GM21737 (cell line): ENCODE measurements around the gene OTOP2.
"Not testable (repeated sequence)": the region's sequence is repeated elsewhere in the genome, so short reads cannot be mapped to it uniquely, and the experiment has no call there.

Experiments
- ATAC-seq: cut with Tn5 transposase; IDR thresholded peaks from one replicate; pipeline ENCODE4 v1.9.1; 2021; ENCODE audit warnings: mild to moderate bottlenecking, moderate library complexity; ENCODE audit not compliant: unreplicated experiment

Gene OTOP2

DNA sequence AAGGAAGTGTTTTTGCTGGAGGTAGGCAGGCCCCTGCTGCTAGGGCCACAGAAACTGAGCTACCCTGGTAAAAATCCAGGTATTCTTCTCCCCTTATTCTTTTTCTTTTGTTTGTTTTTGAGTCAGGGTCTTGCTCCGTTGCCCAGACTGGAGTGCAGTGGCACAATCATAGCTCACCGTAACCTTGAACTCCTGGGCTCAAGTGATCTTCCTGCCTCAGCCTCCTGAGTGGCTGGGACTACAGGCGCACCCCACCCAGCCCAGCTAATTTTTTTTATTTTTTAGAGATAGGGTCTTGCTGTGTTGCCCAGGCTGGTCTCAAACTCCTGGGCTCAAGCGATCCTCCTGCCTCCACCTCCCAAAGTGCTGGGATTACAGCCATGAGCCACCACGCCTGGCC is 45.4 kb downstream of the OTOP2 start:
- ATAC-seq: not testable (repeated sequence)

DNA sequence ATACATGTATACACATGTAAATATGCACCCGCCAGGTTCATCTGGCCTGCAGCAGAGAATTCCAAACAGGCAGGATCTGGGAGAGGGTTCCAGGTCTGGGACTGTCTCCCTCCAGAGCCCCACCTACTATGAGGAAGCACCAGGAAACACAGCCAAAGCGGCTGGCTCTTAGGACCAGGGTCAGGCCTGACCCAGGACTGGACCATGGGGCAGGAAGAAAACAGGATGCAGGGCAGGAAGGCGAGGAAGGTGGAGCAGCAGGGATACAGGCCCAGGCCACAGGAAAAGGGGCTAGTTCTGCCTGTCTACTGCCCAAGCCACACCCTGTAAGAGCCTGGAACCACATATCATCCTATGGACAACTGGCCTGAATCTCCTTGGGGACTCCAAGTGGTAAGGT is 46.3 kb downstream of the OTOP2 start:
- ATAC-seq: no peak

DNA sequence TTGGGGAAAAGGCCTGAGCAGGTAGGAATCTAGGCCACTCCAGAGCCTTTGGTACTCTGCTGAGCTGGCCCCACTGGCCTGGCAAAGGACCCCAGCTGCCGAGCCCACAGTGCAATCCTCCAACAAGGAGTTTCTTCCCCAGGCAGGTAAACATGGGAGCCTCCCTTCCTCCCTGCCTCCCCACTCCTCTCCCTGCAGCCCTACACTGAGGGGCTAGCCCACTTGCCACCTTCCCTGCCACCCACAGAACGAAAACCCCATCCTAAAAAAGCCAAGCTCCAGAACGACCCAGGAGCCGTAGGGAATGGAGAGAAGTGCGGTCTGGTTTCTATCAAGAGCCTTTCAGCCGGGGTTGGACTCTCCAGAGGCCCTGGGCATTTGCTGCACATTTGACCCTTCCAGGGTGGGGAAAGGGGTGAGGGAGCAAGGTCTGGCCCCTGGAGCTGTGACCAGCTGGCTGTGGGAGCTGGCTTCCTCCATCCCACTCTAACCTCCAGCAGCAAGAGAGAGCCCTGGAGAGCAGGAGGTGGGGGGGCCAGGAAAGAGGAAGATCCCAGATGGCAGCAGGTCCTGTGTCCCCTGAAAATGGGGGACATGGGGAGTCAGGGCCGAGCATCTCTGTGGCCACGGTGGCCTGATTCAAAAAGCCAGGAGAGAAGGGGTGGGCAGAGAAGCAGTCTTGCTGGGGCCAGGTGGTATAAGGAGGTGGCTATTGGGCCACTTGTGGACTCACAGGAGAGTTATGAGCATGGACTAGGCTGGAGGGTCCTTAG is 47.2 kb downstream of the OTOP2 start:
- ATAC-seq: no peak

DNA sequence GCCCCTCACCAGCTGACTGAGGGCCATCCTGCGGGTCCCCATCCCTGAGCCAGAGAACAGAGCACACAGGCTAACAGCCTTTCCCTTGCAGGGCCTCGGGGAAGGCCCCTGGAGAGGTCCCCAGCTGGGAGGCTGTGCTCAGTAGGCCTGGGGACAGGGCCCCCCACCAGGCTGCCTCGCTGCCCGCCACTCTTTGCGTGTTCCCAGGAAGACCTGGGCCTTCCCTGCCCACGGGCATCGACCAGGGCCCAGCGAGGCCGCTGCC is 47.7 kb downstream of the OTOP2 start:
- ATAC-seq: no peak

DNA sequence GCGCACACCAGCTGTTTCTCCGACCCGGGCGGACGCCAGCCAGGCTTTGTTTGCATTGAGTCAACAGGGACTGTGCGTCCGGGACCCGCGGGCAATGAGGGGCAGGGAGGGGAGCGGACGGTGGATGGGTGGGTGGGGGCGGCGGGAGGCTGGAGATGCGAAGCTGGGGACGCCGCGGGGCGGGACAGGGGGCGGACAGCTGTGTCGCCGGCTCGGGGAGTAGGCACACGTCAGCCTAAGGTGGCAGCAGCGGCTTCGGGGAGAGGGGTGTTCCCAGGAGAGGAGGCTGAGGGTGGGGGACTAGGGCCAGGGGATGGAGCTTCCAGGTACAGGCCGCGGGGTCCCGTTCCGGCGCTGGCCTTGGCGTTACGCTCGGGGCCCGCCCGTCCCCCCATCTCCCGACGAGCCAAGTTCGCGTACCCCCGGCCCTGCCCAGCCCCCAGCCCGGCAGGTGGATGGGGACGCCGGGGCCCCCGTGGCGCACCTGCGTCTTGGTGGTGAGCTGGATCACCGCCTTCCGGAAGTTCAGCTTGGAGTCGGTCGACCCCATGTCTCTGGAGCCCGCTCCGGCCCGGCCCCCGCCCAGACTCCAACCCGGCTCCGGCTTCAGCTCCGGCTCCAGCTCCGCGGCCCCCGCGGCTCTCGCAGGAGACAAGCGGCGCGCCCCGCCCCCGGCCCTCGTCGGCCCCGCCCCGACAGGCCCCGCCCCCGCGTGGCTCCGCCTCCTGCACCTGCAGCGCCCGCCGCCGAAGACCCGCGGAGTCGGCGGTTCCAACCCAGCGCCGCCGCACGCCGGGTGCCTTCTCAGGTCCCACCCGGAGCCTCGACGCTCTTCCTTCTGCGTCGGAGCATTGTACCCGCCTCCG is 48.3 kb downstream of the OTOP2 start, which contains the start of gene HID1:
HID1 (minus strand) TSS at position 653 of the 866 bp plus-strand sequence; CDS start at position 550, 103 bp downstream.
- no peak for ATAC-seq

DNA sequence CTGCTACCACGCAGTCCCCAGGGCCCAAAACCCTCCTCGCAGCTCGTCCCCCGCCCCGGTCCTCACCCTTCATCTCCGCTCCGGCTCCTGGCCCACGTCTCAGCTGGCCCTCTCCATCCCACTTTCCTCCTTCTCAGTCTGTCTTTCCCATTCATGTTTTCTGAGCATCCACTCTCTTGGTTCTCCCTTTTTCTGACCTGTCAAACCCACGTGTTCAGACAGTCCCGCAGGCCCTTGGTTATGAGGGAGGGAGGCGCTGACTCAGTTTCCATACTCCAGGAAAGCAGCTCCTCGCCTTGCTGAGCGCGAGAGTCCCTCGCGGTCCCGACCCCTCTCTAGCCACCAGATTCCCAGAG is 48.9 kb downstream of the OTOP2 start:
- no peak for ATAC-seq

DNA sequence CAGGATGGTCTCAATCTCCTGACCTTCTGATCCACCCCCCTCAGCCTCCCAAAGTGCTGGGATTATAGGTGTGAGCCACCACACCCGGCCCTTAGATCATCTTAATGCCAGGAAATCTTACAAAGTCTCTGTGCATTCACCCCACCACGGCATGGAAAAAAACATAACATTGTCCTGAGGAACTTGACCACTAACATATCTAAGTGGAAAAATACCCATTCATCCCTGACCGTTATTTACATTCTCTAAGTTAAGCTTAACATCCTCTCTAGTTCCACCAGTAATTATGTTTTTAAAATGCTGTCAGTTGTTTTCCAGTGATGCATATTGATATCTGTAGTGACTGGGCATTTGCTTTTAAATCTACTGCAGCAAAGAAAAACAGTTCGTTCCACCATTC is 51.9 kb downstream of the OTOP2 start:
- ATAC-seq: no peak

DNA sequence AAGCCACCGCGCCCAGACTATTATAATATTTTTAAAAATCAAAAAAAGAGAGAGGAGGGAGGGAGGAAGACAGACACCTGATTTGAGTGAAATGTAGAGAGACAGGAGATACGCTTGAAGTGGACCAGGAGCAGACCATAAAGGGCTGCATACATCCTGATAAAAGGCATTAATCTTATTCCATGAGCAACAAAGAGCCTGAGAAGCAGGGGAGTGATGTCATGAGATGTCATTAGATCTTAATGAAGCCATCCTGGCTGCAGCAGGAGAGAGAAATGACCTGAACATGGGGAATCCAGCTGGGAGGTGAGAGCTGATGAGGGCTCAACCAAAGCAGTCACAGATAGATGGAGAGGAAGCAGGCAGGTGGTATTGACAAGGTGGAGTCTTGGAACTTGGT is 53.7 kb downstream of the OTOP2 start:
- no peak for ATAC-seq

DNA sequence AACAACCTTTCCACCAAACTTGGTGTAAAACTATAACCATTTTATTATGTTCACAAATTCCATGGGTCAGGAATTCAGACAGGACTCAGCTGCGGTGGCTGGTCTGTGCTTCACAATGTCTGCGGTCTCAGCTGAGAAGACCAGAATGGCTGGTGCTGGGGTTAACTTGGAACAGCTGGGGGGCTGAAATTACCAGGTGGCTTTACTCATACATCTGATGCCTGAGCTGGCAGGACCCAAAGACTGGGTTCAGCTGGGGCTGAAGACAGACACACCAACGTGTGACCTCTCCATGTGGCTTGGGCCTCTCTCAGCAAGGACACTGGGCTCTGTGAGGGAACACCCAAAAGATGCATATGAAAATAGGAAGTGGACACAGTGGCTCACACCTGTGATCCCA is 54.2 kb downstream of the OTOP2 start:
- ATAC-seq: no peak

DNA sequence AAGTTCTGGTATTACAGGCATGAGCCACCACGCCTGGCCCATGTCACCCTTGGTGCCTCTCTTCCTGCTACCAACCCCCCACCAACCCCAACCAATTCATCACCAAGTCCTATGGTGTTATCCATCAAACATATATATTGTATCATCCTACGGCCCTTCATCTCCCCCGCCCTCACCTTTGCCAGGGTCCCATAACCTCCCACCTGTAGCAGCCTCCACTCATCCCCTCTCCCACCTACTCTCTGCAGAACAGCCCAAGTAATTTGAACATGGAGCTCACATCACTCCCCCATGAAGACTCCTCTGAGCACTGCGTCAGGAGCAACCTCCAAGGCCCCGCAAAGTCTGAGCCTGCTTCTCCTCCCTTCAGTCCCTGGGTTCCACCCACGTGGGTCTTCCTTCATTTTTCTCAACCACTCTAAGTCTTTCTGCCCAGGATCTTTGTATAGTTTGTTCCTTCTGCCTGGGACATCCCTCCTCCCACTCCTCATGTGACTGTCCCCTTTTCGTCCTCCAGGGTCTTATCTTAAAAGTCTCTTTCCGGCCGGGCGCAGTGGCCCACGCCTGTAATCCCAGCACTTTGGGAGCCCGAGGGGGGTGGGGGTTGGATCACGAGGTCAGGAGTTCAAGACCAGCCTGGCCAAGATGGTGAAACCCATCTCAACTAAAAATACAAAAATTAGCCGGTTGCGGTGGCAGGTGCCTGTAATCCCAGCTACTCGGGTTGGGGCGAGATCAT is 55.5 kb downstream of the OTOP2 start:
- no peak for ATAC-seq

DNA sequence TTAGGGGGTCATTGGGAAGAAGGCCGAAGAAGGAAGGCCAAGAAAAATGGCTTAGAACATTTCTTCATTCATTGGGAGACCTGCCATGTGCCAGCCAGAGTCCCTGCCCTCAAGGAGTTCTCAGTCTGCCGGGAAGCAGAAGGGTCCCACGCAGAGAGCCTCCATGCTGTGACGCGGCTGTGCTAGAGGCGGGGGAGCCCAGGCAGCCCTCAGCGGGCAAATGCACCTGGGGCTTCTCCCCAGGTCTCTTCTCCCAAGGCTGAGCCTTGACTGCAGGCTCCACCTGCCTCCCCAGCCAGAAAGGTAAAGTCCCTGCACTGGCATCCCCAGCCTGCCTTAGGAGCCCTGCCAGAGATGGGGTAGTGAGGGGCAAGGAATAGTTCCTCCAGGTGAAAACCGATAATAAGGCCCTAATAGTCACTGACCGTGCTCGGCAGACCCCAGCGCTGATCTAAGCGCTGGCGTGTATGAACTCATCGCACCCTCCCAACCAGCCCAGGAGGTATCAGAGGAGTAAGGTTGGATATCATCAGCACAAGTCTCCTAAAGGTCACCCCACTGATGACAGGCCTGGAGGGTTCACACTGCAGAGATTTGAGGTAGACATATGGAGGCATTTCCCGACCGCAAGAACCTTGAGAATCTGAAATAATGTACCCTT is 57.4 kb downstream of the OTOP2 start:
- no peak for ATAC-seq

DNA sequence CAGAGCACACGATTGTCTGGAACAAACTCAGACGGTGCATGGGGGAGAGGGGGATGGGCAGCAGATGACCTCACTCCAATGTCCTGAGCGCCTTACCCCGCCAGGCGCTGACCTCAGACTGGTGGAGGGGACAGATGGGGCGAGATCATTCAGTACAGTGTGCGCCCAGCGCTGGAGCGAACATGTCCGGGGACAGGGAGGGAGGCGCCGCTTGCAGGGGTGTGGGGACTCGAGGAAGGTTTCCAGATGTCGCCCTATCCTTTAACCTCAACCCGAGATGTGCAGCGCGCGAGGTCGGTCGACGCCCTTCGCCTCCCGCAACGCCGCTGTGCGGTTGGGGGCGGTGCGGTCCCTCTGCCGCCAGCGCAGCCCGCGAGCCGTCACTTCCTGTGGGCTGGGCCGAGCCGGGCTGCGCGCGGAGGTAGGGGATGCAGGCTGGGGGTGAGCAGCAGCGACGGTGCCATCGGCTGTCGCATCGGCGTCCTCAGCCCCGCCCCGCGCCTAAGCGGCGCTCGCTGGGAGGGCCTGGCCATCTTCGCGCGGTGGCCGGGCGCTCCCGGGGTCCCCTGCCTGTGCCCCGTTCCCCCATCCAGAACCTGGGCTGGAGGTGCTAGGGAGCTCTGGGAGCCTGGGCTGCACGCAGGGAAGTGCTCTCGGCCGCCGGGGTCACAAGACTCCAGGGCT is 58.0 kb downstream of the OTOP2 start:
- no peak for ATAC-seq

DNA sequence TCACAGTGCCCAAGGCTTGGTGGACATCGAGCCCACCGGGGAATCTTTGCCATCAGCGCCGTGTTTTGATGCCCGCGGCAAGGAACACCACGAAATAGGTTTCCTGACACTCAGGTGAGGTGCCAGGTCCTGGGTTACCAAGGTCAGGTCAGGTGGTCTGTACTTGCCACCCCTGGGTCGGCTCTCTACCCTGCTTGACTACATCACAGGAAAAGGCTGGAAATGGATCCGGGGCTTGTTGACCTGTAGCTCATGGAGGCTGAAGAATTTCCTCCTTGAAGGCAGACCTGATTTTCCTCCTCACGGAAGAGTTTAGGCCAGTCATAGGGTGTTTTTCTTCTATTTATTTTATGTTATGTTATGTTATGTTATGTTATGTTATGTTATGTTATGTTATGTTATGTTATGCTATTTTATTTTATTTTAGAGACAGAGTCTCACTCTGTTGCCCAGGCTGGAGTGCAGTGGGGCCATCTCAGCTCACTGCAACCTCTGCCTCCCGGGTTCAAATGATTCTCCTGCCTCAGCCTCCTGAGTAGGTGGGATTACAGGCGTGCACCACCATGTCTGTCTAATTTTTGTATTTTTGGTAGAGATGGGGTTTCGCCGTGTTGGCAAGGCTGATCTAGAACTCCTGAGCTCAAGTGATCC is 58.7 kb downstream of the OTOP2 start:
- not testable (repeated sequence) for ATAC-seq
